A549 (cell line): ENCODE data around the gene ADGRL3. TPM values are rescaled to one million over a fixed set of nuclear protein-coding genes. Genes with fewer than 3 reads are reported as not detected.

Experiments
- ATAC-seq, 2 experiments: fragments of 200-7000 bp in 1 of 2; fragments of >200 bp in 1 of 2; cut with Nextera tagmentation in 1 of 2; cut with Tn5 transposase in 1 of 2; 3 replicates each; pipeline versions ENCODE4 v1.8.0 to v1.9.1; 2018 to 2020; ENCODE audit warnings: mild to moderate bottlenecking in 1 of 2, moderate library complexity in 1 of 2
- CTCF ChIA-PET: fragments of 300-600 bp; sonication (Branson Sonifier 250); formaldehyde crosslinking; extraction: SDS; loops from one replicate; lab custom pipeline; 2021; ENCODE audit warnings: antibody characterized with exemption, inconsistent platforms; lab: Yijun Ruan, JAX
- POLR2A ChIA-PET: fragments of 350-600 bp; formaldehyde crosslinking; extraction: SDS; loops from one replicate; lab custom pipeline; 2021; ENCODE audit warnings: antibody characterized with exemption, inconsistent platforms; lab: Yijun Ruan, JAX
- DNase-seq, 2 experiments: peaks; one replicate each; pipeline versions ENCODE4 v3.0.0 to v3.0.0-alpha.2; 2011 to 2016; ENCODE audit warnings: low read depth in 1 of 2, low spot score in 1 of 2
- FAIRE-seq: peaks from 2 replicates; lab custom pipeline; 2011; peaks lifted over from hg19 to GRCh38; lab: Jason Lieb, UNC
- H3K27ac ChIP-seq, 2 experiments: fragments of >200 bp; sonication (Bioruptor Twin); formaldehyde crosslinking; 3 replicates each; pipeline ENCODE4 v1.5.1; 2016 to 2017
- H3K4me1 ChIP-seq: fragments of >200 bp; sonication (Bioruptor Twin); formaldehyde crosslinking; 3 replicates; pipeline ENCODE4 v1.6.1; 2016
- H3K4me2 ChIP-seq: fragments of >200 bp; sonication (Bioruptor Twin); formaldehyde crosslinking; 3 replicates; pipeline ENCODE4 v1.6.1; 2016
- H3K4me3 ChIP-seq: fragments of >200 bp; sonication (Bioruptor Twin); formaldehyde crosslinking; 3 replicates; pipeline ENCODE4 v1.5.1; 2016
- H3K9me3 ChIP-seq: fragments of >200 bp; sonication (Bioruptor Twin); formaldehyde crosslinking; 3 replicates; pipeline ENCODE4 v1.6.1; 2016
- CBX2 ChIP-seq: fragments of 200-600 bp; sonication (generic); IDR thresholded peaks from 2 replicates; pipeline ENCODE4 v1.6.1; 2016; ENCODE audit warnings: low read depth, mild to moderate bottlenecking, borderline replicate concordance
- CBX8 ChIP-seq: fragments of 200-600 bp; sonication (generic); IDR thresholded peaks from 2 replicates; pipeline ENCODE4 v1.6.1; 2016
- EHMT2 ChIP-seq: fragments of 200-600 bp; sonication (generic); IDR thresholded peaks from 2 replicates; pipeline ENCODE4 v1.6.1; 2016; ENCODE audit warnings: antibody characterized with exemption, low read depth, mild to moderate bottlenecking, moderate library complexity
- EP300 ChIP-seq, 2 experiments: fragments of >200 bp; sonication (Bioruptor Twin); formaldehyde crosslinking; IDR thresholded peaks; 2 replicates in 1 of 2; 3 replicates in 1 of 2; pipeline ENCODE4 v1.6.1; 2016 to 2017
- ESRRA ChIP-seq: fragments of 150-350 bp; IDR thresholded peaks from 2 replicates; pipeline ENCODE4 v1.6.1; 2014; ENCODE audit warnings: mild to moderate bottlenecking, low read length, borderline replicate concordance
- GATA3 ChIP-seq: IDR thresholded peaks from 2 replicates; pipeline ENCODE4 v1.6.1; 2012; ENCODE audit warnings: borderline replicate concordance
- HDAC2 ChIP-seq: fragments of 200-600 bp; sonication (generic); IDR thresholded peaks from 2 replicates; pipeline ENCODE4 v1.6.1; 2016
- HOXA7 ChIP-seq: fragments of 250-450 bp; sonication (Bioruptor Pico); IDR thresholded peaks from 2 replicates; pipeline ENCODE4 v1.5.0; 2020; ENCODE audit warnings: mild to moderate bottlenecking, moderate library complexity
- HOXB5 ChIP-seq: fragments of 250-450 bp; sonication (Bioruptor Pico); IDR thresholded peaks from 2 replicates; pipeline ENCODE4 v1.5.0; 2020; ENCODE audit warnings: mild to moderate bottlenecking, moderate library complexity
- JUN ChIP-seq, 2 experiments: fragments of >200 bp; sonication (Bioruptor Twin); formaldehyde crosslinking; IDR thresholded peaks; 2 replicates in 1 of 2; 3 replicates in 1 of 2; pipeline ENCODE4 v1.6.1; 2016 to 2017
- KDM1A ChIP-seq: fragments of 200-600 bp; sonication (generic); IDR thresholded peaks from 2 replicates; pipeline ENCODE4 v1.6.1; 2016; ENCODE audit warnings: low read depth, mild to moderate bottlenecking
- KDM5A ChIP-seq: fragments of 200-600 bp; sonication (generic); IDR thresholded peaks from 2 replicates; pipeline ENCODE4 v1.6.1; 2016; ENCODE audit warnings: antibody characterized with exemption, mild to moderate bottlenecking
- POLR2AphosphoS2 ChIP-seq: conservative IDR thresholded peaks from 2 replicates; pipeline ENCODE4 v1.6.1; 2012; ENCODE audit warnings: low read length, improper control_type of control experiment, inconsistent platforms
- RARB ChIP-seq: fragments of 250-450 bp; sonication (Bioruptor Pico); IDR thresholded peaks from 2 replicates; pipeline ENCODE4 v1.8.0; 2021; ENCODE audit warnings: mild to moderate bottlenecking, moderate library complexity
- SMC3 ChIP-seq: fragments of >200 bp; sonication (Bioruptor Twin); formaldehyde crosslinking; IDR thresholded peaks from 3 replicates; pipeline ENCODE4 v1.6.1; 2018; ENCODE audit warnings: inconsistent platforms
- SREBF2 ChIP-seq: fragments of 450-650 bp; IDR thresholded peaks from 2 replicates; pipeline ENCODE4 v1.6.1; 2014; ENCODE audit warnings: mild to moderate bottlenecking, moderate library complexity
- TFCP2L1 ChIP-seq: fragments of 250-450 bp; sonication (Bioruptor Pico); IDR thresholded peaks from 2 replicates; pipeline ENCODE4 v1.5.0; 2021; ENCODE audit warnings: mild to moderate bottlenecking
- ZC3H11A ChIP-seq: fragments of 450-650 bp; IDR thresholded peaks from 2 replicates; pipeline ENCODE4 v1.6.1; 2014; ENCODE audit warnings: antibody characterized with exemption, mild to moderate bottlenecking
- ZFP36 ChIP-seq: fragments of 450-650 bp; IDR thresholded peaks from 2 replicates; pipeline ENCODE4 v1.6.1; 2014; ENCODE audit warnings: borderline replicate concordance; ENCODE audit not compliant: partially characterized antibody
- ZSCAN20 ChIP-seq: fragments of 250-450 bp; sonication (Bioruptor Pico); IDR thresholded peaks from 2 replicates; pipeline ENCODE4 v1.8.0; 2022; ENCODE audit warnings: mild to moderate bottlenecking, moderate library complexity
- WGBS: methylation state at CpG from one replicate; pipeline ENCODE4 v1.1.6; 2017; ENCODE audit errors: missing lambda C conversion rate; 5-methylcytosine and 5-hydroxymethylcytosine counted together
- polyA plus RNA-seq, 4 experiments: library from polyadenylated mRNA; depleted of rRNA in 3 of 4; stranded (reverse); fragments of >200 nt; fragmentation: RNase III in 1 of 4; extraction: RNeasy Plus Mini Kit Qiagen cat#74134 plus additional on column Dnase treatment in 1 of 4; gene quantifications; 2 replicates in 3 of 4; 3 replicates in 1 of 4; pipeline ENCODE4 v1.2.3, GENCODE V29; 2011 to 2017
- TF ChIP-seq, protein P1 (sequence below): fragments of 250-450 bp; sonication (Bioruptor Pico); IDR thresholded peaks from 2 replicates; pipeline ENCODE4 v1.5.0; 2020; ENCODE audit warnings: low read depth, mild to moderate bottlenecking, moderate library complexity
- TF ChIP-seq, protein P2 (sequence below): fragments of 450-650 bp; IDR thresholded peaks from 2 replicates; pipeline ENCODE4 v1.6.1; 2014; ENCODE audit warnings: antibody characterized with exemption
- TF ChIP-seq, protein P3 (sequence below): IDR thresholded peaks from 2 replicates; pipeline ENCODE4 v1.6.1; 2012; ENCODE audit warnings: low read depth, borderline replicate concordance
- TF ChIP-seq, protein P4 (sequence below): fragments of >200 bp; sonication (Bioruptor Twin); formaldehyde crosslinking; IDR thresholded peaks from 3 replicates; pipeline ENCODE4 v1.5.1; 2016

ADGRL3 gene
- polyA plus RNA-seq, 2 of the 4 experiments (the other 2 are of a cell fraction) = 0.05 to 0.12 TPM

DNA sequence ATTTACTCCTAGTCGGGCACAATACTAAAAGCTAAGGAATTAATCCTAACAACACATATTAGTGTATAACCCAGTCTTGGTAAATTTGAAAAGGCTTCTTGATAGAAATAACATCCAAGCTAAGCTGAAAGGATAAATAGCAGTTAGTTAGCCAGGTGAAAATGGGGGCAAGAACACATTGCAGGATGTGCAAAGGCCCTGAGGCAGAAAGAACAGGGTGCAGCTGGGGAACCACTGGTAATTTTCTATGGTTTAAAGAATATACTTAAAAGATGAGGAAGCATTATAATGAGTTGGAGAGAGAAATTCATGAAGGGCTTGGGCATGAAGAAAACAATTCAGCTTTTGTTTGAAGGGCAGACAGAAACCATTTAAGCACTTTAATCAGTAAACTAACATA, 689.0 kb downstream of the ADGRL3 start:
- Histone ChIP-seq H3K4me3 (no peak overlapping the region), H3K9me3 (no peaks in the 10 kb centered on the region), H3K27ac (no peak overlapping the region), H3K4me1 (no peaks in the 10 kb centered on the region), H3K4me2 (no peak overlapping the region)
- WGBS = 11% methylated on average over 1 of the region's 1 CpG
- ChIA-PET POLR2A (no interaction called here), CTCF (no interaction called here)
- ATAC-seq (no peak), DNase-seq (no peak), FAIRE-seq (no peak)
- TF ChIP-seq POLR2AphosphoS2 (no peak), SMC3 (no peak), ZFP36 (no peak), HOXA7 (CRISPR knock-in tag) (no peak), ZC3H11A (no peak), RARB (no peak), CBX2 (no peak), HOXB5 (CRISPR knock-in tag) (no peak), CBX8 (no peak), ZSCAN20 (no peak), KDM5A (no peak), TFCP2L1 (CRISPR knock-in tag) (no peak), SREBF2 (no peak)
- TF ChIP-seq, protein P1, sequence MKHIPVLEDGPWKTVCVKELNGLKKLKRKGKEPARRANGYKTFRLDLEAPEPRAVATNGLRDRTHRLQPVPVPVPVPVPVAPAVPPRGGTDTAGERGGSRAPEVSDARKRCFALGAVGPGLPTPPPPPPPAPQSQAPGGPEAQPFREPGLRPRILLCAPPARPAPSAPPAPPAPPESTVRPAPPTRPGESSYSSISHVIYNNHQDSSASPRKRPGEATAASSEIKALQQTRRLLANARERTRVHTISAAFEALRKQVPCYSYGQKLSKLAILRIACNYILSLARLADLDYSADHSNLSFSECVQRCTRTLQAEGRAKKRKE (CRISPR knock-in tag) = no peak

DNA sequence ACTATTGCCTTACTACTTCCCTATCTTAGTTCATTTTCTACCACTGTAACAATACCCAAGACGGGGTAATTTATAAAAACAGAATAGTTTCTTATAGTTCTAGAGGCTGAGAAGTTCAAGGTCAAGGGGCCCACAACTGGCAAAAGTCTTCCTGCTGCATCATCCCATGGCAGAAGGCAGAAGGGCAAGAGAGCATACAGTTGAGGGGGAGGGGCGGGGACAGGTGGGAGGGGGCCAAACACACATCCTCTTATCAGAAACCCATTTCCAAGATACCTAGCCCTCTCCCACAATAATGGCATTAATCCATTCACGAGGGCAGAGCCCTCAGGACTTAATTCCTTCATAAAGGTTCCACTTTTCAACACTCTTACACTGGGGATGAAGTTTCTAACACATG, 690.2 kb downstream of the ADGRL3 start:
- CTCF ChIA-PET = no interaction called here
- ATAC-seq = no peak
- H3K9me3 ChIP-seq = no peaks in the 10 kb centered on the region
- no peak for TF ChIP-seq EHMT2
- no peak for TF ChIP-seq KDM1A
- no peak for TF ChIP-seq EP300 (IDR thresholded peaks at IDR 0.05)
- FAIRE-seq = no peak
- no peaks in the 10 kb centered on the region for H3K4me1 ChIP-seq
- H3K27ac ChIP-seq = no peak overlapping the region
- no peak overlapping the region for H3K4me2 ChIP-seq
- DNase-seq = no peak
- H3K4me3 ChIP-seq = no peak overlapping the region
- WGBS = 13% methylated on average over 2 of the region's 3 CpGs
- POLR2A ChIA-PET = no interaction called here

DNA sequence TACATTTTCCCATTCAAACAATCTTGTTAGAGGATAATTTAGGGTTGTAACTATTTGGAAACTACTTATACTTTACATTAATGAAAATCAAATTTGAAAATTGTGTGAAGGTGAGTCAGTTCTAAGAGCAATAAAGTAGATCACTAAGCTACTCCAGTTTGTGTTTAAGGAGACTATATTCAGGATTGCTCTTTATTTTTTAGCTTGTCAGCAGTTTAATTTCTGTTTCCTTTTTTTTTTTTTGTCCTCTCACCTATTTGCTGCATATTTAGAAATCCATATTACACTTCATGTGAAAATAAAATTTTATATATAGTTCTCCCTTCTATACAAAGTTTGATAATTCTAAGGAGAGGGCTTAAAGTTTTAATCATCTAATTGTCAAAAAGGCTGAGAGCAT, 691.8 kb downstream of the ADGRL3 start:
- no peaks in the 10 kb centered on the region for H3K4me1 ChIP-seq
- FAIRE-seq = no peak
- no peaks in the 10 kb centered on the region for H3K9me3 ChIP-seq
- no peak for TF ChIP-seq ESRRA
- TF ChIP-seq HOXB5 (CRISPR knock-in tag) = no peak
- TF ChIP-seq ZFP36 = no peak
- no peak for TF ChIP-seq JUN (IDR thresholded peaks at IDR 0.05)
- TF ChIP-seq, protein P2, sequence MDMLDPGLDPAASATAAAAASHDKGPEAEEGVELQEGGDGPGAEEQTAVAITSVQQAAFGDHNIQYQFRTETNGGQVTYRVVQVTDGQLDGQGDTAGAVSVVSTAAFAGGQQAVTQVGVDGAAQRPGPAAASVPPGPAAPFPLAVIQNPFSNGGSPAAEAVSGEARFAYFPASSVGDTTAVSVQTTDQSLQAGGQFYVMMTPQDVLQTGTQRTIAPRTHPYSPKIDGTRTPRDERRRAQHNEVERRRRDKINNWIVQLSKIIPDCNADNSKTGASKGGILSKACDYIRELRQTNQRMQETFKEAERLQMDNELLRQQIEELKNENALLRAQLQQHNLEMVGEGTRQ = no peak
- TF ChIP-seq HDAC2 = no peak
- no peak for TF ChIP-seq GATA3
- TF ChIP-seq, protein P3, sequence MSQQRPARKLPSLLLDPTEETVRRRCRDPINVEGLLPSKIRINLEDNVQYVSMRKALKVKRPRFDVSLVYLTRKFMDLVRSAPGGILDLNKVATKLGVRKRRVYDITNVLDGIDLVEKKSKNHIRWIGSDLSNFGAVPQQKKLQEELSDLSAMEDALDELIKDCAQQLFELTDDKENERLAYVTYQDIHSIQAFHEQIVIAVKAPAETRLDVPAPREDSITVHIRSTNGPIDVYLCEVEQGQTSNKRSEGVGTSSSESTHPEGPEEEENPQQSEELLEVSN = no peak
- no peak for TF ChIP-seq EP300 (IDR thresholded peaks at IDR 0.05)
- TF ChIP-seq, protein P4, sequence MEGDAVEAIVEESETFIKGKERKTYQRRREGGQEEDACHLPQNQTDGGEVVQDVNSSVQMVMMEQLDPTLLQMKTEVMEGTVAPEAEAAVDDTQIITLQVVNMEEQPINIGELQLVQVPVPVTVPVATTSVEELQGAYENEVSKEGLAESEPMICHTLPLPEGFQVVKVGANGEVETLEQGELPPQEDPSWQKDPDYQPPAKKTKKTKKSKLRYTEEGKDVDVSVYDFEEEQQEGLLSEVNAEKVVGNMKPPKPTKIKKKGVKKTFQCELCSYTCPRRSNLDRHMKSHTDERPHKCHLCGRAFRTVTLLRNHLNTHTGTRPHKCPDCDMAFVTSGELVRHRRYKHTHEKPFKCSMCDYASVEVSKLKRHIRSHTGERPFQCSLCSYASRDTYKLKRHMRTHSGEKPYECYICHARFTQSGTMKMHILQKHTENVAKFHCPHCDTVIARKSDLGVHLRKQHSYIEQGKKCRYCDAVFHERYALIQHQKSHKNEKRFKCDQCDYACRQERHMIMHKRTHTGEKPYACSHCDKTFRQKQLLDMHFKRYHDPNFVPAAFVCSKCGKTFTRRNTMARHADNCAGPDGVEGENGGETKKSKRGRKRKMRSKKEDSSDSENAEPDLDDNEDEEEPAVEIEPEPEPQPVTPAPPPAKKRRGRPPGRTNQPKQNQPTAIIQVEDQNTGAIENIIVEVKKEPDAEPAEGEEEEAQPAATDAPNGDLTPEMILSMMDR = no peak
- no peak for ATAC-seq
- POLR2A ChIA-PET = no interaction called here
- H3K4me2 ChIP-seq = no peak overlapping the region
- no peak overlapping the region for H3K27ac ChIP-seq
- H3K4me3 ChIP-seq = no peak overlapping the region
- no peak for DNase-seq
- CTCF ChIA-PET = no interaction called here
